Stimulated activated CD8-positive, alpha-beta memory T cell treated with anti-CD3 and anti-CD28 coated beads, Interleukin-15, amount 100 ng/mL, for 4 hours (primary cell): ENCODE results near the gene KIAA1614.

Experiments used
- DNase-seq, 2 donors: peaks; one replicate each; pipeline ENCODE4 v3.0.0-alpha.2; 2020; ENCODE audit warnings: low read depth in 2 of 2

Gene KIAA1614

GRCh38 chr1:180908074-180908765, 4.5 kb upstream of the KIAA1614 start:
- DNase-seq: no peak

- no peak for DNase-seq
Measured at GRCh38 chr1:180909005-180909414, 3.7 kb upstream of the KIAA1614 start.

GRCh38 chr1:180909462-180909976, 3.2 kb upstream of the KIAA1614 start:
- DNase-seq: no peak

GRCh38 chr1:180911640-180912191, 981 bp upstream of the KIAA1614 start:
- DNase-seq: no peak

- DNase-seq: no peak
Measured at GRCh38 chr1:180912211-180912800, 391 bp upstream of the KIAA1614 start.

GRCh38 chr1:180915426-180915965, 2.8 kb downstream of the KIAA1614 start:
- no peak for DNase-seq

GRCh38 chr1:180916012-180916770, 3.5 kb downstream of the KIAA1614 start:
- DNase-seq: no peak

- no peak for DNase-seq
Measured at GRCh38 chr1:180916771-180917170, 4.1 kb downstream of the KIAA1614 start.

GRCh38 chr1:180917306-180918065, 4.8 kb downstream of the KIAA1614 start:
- DNase-seq: no peak

- DNase-seq: no peak
Measured at GRCh38 chr1:180918519-180918918, 5.8 kb downstream of the KIAA1614 start.

- no peak for DNase-seq
Measured at GRCh38 chr1:180919183-180919700, 6.5 kb downstream of the KIAA1614 start.

- DNase-seq: no peak
Measured at GRCh38 chr1:180920193-180920592, 7.5 kb downstream of the KIAA1614 start.

- no peak for DNase-seq
Measured at GRCh38 chr1:180920702-180921101, 8.0 kb downstream of the KIAA1614 start.

- no peak for DNase-seq
Measured at GRCh38 chr1:180921386-180921785, 8.7 kb downstream of the KIAA1614 start.

- DNase-seq: no peak
Measured at GRCh38 chr1:180921891-180922630, 9.4 kb downstream of the KIAA1614 start.

GRCh38 chr1:180922631-180923015, 9.9 kb downstream of the KIAA1614 start:
- DNase-seq: no peak

GRCh38 chr1:180923021-180923841, 10.5 kb downstream of the KIAA1614 start:
- DNase-seq: no peak

GRCh38 chr1:180923887-180924286, 11.2 kb downstream of the KIAA1614 start:
- no peak for DNase-seq

- no peak for DNase-seq
Measured at GRCh38 chr1:180924939-180925338, 12.2 kb downstream of the KIAA1614 start.
